HG03520 (cell line): ENCODE measurements around the gene FAM162A.

ENCODE experiments used
- ATAC-seq: cut with Tn5 transposase; IDR thresholded peaks from one replicate; pipeline ENCODE4 v1.9.1; 2021; ENCODE audit warnings: mild to moderate bottlenecking, moderate library complexity; ENCODE audit not compliant: unreplicated experiment

The FAM162A gene

DNA sequence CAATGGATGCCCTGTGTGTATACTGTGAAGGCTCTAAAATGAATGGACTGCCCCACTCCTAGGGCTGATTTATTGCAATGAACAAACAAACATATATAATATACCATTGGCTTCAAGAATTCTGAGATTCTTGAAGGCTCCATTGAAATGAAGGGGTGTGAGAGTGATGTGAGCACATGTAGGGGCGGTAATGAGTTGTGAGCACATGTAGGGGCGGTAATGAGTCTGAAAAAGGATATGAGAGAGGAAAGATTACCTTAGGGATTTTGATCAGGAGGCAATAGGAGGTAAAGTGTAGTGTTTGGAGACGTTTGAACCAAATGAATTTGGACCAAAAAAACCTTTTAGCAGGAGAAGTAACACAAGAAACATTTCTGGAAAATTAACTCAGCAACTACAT, 3.7 kb downstream of the FAM162A start:
- no peak for ATAC-seq

DNA sequence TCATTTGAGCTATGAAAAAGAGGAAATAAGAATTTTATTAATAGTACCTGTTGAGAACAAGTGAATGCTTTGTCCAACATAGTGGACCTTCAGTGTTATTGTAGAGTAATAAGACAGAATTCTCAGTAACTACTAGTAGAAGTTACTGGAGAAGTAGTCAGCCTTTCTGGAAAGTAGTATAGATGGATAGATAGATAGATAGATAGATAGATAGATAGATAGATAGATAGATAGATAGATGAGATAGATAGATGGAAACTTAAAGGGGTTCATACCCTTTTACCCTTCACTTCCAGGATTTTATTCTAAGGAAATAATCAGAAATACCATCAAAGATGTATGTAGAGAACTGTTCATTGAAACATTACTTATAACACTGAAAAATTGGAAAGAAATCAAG, 5.2 kb downstream of the FAM162A start:
- no peak for ATAC-seq

DNA sequence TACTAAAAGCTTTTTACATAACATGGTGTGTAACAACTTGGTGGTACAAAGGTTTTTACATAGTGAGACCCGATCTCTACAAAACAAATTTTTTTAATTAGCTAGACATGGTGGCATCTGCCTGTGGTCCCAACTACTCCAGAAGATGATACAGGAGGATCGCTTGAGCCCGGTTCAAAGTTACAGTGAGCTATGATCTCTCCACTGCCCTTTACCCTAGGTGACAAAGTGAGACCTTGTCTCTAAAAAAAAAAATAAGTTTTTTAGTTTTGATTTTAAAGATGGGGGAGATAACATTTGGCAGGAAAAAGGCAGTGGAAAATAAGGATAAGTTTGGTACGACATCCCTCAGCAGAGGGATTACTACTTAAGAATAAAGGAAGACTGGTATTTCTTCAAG, 5.9 kb downstream of the FAM162A start:
- no peak for ATAC-seq

DNA sequence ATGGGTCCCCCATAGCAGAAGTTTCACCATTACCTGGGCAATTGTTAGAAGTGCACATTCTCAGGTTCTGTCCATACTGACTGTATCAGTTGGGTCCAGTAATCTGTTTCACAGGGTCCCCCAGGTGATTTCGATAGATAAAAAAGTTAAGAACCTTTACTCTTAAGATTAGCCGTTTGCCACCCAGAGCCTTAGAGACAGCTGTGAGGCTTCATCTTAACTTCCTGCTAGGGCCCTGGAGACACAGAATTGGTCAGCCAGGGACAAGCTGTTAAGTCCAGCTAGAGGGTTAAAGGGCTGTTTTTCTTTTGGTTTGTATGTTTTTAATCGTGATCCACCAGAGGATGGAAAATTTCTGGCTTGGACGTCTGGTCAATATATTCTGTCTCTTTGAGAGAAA, 6.7 kb downstream of the FAM162A start:
- no peak for ATAC-seq

DNA sequence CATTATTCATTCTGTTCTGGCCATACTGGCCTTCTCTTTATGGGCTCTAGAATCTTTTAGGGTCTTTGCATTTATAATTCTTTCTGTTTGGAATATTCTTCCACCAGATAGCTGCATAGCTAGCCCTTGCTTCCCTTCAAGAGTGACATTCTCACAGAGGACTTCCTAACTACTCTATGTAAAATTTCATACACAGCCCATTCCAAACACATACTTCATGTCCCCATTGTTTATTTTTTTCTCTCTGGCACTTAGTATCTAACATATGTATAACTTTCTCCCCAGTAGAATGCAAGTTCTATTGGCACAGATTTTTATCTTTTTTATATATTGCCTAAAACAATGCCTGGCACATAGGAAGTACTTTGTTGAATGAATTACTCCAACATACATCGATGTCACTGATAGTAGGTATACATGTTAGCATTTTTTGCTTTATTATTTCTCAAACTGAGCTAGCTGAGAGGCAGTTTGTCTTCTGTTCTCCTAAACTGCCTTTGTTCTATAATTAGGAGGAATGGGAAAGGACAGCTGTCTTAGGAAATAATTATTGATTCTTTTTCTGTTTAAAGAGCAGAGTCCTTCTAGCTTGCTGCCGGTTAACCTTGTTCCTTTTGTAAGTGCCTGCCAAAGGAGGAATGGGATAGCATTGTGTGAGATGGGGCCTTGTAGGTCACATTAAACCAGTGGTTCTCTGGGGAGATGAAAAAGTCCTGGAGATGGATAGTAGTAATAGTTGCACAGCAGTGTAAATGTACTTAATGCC, 7.9 kb downstream of the FAM162A start:
- ATAC-seq = no peak

DNA sequence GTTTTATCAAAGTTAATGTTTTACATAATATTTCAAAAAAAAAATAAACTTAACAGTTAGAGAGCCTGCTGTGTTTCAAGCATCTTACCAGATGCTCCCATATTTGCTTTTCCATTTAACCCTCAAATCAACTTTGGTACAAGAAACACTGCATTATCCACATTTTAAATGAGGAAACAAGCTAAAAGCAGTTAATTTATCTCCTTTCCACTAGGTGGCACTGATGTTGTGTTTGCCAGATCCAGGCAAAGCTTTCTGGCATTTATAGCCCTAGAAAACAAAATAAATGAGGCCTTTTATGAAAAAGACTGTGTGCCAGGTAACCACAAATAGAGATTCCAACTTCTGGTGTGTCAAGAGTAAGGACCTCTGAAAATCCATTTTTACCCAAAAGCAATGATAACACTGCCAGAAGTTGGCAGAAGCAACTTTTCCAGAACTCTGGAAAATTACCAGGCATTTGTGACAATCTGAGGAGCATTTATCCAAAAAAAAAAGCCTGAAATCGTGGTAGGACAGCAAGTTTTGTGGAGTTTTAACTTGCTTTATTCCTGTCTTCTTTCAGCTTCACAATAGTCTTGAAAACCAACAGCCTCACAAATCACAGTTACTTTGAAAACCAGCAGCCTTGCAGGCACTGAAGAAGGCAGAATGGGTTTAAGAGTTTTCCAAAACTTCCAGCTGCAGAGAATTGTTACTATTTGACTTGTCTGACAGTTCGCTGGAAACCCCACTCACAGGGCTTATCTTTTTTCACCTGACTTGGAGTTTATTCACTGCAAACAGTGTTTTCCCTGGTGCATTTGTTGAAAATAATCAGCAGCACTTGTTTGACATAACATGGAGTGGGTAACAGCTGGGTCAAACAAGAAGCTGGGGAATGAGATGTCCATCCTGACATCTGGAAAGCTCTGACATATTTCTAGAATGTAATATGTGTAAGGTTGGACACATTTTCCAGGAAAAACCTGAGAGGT, 9.2 kb downstream of the FAM162A start:
- ATAC-seq = no peak

- ATAC-seq = no peak
Observed at GRCh38 chr3:122394173-122394572, 10.2 kb downstream of the FAM162A start.

DNA sequence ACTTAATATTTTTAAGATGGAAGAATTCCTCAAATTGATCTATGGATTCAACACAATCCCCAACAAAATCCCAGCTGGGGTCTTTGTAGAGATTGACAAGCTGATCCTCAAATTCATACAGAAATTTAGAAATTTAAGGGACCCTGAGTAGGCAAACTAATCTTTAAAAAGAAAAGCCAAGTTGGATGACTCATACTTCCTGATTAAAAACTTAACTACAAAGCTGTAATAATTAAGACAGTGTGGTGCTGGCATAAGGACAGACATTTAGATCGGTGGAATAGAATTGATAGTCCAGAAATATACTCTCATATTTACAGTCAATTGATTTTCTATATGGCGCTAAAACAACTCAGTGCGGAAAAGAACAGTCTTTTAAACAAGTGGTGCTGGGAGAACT, 11.6 kb downstream of the FAM162A start:
- no peak for ATAC-seq

DNA sequence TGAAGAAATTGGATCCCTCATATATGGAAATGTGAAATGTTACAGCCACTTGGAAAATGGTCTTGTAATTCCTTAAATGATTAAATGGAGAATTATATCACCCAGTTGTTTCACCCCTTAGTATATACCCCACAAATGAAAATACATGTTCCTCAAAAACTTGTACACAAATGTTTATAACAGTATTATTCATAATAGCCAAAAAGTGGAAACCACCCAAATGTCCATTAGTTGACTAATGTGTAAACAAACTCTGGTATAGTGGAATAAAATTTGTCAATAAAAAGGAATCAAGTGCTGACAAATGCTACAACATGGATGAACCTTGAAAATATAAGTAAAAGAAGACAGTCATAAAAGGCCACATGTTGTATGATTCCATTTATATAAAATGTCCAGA, 12.5 kb downstream of the FAM162A start:
- ATAC-seq = no peak

DNA sequence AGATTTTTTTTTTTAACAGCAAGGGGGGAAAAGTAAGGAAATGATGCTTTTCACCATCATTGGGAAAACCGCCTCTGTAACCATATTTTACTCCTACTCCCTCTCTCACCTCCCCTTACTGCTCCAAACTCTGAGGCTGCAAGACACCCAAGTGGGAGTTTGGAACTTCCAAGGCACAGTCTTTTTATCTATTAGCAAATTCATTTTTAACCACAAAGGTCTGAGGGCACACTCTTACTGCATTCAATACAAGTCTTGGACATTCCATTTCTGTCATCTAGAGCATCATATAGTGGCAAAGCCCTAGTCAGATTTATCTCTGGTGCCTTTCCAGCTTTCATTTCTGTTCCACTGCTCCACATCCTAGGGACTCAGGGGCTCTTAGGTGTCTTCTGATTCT, 13.2 kb downstream of the FAM162A start:
- ATAC-seq = no peak

DNA sequence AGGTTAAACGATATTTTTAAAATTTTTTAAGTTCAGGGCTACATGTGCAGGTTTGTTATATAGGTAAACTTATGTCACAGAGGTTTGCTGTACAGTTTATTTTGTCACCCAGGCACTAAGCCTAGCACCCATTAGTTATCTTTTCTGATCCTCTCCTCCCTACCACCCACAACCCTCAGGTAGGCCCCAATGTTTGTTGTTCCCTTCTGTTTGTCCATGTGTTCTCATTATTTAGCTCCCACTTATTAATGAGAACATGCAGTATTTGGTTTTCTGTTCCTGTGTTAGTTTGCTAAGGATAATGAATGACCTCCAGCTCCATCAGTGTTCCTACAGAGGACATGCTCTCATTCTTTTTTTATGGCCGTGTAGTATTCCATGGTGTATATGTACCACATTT, 14.9 kb downstream of the FAM162A start:
- no peak for ATAC-seq

DNA sequence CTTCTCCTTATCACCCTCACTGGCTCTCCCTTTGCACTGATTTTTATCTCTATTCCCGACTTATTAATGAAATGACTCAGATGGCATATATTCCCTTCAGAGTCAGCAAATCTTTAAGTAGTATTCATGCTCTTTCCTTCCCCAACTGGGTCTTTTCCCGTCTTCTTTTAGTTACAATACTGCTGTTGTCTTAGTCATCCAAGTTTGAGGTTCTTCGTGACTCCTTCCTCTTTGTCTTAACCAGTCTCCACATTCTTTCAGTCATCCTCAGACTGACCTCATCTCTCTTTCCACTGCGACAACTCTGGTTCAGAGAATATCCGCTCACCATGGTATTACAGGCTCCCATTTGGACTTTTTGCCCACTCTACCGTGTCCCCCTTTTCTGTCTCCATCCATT, 19.5 kb downstream of the FAM162A start:
- no peak for ATAC-seq

- no peak for ATAC-seq
Observed at GRCh38 chr3:122405015-122405414, 21.0 kb downstream of the FAM162A start.

DNA sequence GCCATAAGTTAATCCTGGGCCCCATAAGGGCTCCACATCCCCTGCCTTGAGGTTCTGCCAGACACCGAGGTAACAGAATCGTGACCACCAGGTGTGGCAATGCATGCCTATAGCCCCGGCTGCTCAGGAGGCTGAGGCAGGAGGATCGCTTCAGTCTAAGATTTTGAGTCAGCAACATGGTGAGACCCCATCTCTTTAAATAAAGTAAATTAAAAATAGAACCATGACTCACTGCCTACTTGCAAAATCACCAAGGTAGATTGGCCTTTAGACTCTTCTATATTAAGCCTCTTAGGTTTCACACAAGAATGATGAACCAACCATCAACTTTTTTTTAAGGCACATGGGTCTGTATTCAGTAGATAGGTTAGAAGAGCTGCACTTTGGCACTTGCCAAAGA, 22.2 kb downstream of the FAM162A start:
- ATAC-seq = no peak

- no peak for ATAC-seq
Observed at GRCh38 chr3:122407946-122408345, 24.0 kb downstream of the FAM162A start.

DNA sequence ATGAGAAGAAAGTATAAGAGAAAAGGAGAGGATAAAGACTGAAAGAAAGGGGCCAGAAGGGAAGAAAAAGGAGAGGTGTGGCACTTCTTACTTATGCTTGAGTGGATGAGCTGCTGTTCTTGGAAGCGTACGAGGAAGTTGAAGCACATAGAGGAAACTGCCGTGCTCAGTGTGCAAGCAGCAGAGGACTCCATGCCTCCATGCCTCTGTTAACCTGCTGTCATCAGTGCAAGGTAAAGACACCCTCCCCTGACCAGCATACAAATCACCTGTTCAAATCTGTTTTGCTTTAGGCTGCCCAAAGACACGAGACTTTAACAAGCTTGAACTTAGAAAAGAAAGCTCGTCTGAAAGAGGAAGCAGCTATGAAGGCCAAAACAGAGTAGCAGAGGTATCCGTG, 25.5 kb downstream of the FAM162A start:
- ATAC-seq = no peak

- no peak for ATAC-seq
Observed at GRCh38 chr3:122410111-122410510, 26.1 kb downstream of the FAM162A start.

DNA sequence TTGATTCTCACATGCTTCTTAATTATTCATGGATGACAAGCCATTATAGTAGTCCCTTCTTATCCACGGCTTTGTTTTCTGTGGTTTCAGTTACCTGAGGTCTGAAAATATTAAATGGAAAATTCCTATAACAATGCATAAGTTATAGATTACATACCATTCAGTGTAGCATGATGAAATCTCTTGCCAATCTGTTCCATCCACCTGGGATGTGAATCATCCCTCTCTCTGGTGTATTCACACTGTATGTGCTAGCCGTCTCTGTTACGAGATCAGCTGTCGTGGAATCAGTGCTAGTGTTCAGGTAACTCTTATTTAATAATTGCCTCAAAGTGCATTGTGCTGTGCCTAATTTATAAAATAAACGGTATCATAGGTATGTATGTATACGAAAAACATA, 26.7 kb downstream of the FAM162A start:
- ATAC-seq = no peak

- ATAC-seq = no peak
Observed at GRCh38 chr3:122414391-122414790, 30.4 kb downstream of the FAM162A start.

- peak; percentile 46 for ATAC-seq
Observed at GRCh38 chr3:122415104-122415744, 31.2 kb downstream of the FAM162A start.
